NCI-H510A (cell line): ENCODE data around the gene GZF1.

ENCODE experiments used
- DNase-seq: peaks from one replicate; lab custom pipeline; 2025; lab: John Stamatoyannopoulos, UW

GZF1 gene

DNA sequence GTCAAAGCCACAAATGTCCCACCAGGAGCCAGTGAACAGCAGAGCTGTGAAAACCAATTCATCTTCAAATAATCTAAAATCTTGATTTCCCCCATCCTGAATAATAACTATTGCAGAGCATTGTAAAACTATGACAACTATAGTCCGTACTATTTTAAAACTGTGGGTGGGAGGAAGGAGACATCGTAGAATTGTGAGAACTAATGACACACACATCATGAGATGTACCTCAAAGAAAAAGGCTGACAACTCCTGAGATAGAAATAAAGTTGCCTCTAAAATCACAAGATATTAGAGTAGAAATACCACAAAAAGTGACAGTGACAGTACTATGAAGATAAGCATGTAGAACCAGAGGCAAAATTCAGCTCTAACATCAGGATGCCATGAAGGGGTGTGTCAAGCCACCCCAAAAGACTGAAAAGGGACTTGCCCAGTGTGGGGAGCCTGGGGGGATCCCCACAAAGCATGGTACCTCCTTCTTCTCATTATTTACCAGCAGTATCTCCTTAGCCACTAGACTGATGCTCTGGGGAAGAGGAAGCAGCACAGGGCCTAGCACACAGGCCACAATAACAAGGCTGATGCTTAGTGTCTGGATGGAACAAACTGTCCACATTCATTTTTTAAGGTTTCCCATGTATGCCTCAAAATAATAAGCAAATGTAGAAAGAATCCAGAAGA lies 45.9 kb downstream of the GZF1 start:
- no peak for DNase-seq

DNA sequence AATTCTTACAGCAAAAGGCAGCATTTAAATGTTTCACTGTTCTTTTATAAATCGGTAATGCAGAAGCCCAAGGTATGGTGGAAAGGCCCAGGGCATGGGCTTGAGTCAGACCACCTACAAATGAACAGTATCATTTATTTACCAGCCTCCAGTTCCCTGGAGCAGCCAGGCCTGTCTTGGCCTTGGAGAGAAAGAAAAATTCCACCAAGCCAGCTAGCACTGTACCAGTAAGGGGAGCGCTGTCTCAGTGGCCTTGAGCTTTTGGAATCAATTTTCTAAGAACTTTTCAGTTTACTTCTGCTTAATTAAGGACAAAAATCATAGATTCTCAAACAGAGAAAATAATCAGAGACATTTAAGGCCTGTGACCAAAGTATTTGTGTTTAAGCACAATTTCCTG lies 47.0 kb downstream of the GZF1 start:
- no peak for DNase-seq

DNA sequence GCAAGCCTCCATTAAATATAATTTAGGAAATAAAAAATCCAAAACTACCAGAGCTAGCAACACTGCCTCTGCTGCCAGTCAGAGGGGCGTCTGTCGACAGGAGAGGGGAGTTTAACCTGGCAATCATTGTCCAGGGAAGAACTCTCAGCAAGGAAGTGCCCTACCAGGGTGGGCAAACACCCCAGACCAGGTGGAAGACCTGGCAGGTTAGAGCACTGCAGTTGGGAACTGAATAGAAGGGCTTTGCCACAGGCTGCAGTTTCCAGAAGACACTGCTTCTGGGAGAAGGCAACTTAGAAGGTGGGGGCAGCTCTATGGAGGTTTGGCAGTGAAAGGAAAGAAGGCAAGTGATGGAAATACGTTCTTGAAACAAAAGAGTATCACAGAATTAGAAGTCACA lies 47.8 kb downstream of the GZF1 start:
- no peak for DNase-seq

DNA sequence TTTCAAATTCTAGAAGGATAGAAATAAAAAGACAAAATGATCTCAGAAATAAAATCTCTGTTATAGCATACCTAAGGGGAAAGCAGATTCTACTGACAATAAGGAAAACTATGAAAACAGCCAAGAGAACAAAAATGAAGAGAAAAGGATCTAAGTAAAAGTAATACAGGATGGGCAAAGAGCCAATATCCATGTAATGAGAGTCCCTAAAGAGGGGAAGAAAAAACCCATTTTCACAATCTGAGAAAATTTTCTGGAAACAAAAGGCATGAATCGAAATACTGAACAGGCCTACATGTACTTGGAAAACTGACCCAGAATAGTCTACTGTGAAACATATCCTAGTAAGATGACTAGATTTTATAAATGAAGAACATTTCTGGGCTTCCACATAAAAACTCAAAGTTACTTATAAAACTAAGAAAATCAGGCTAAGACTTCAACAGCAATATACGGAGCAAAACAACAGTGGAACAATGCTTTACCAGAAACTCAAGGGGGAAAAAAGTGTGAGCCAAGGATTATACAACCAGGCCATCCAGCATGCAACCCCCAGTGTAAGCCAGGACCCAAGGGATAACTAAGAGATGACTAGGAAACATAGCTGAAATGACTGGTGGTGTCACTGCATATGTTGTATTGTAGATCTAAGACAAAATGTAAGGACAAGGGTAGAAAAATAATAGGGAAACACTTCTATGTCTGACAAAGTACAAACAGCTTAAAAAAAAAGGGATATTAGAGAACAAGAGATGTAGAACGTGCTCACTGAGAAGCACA lies 49.1 kb downstream of the GZF1 start:
- no peak for DNase-seq

DNA sequence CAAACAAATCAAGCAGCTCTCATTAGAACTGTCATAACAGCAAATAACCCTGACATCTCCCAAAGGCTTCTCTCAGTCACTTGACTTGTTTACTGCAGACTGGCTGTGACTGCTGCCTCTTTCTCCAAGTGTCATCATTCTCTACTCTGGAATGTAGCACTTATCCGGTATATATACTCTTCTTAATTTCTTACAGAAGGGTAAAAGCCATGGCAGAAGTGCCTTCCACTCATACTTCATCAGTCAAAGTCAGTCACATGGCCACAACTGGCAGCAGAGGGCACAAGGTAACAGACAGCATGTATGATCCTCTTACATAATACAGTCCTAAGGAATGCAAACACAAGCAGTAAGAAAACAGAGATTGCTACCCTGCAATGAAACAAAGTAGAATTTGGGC lies 50.0 kb downstream of the GZF1 start:
- no peak for DNase-seq

DNA sequence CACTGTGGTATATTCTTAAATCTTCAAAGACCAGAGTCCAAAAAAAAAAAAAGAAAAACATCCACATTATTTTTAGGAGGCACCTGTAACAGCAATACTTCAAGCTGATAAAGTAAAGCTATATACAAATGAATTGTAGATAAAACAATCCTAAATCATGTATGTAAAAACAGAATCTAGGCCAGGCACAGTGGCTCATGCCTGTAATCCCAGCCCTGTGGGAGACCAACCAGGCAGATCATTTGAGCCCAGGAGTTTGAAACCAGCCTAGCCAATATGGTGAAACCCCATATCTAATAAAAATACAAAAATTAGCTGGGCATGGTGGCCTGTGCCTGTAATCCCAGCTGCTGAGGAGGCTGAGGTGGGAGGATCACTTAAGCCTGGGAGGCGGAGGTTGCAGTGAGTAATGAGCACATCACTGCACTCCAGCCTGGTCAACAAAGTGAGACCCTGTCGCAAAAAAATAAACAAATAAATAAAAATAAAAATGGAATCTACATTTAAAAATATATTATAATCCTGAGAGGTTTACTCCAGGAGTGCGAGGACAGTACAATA lies 52.0 kb downstream of the GZF1 start:
- DNase-seq = no peak

DNA sequence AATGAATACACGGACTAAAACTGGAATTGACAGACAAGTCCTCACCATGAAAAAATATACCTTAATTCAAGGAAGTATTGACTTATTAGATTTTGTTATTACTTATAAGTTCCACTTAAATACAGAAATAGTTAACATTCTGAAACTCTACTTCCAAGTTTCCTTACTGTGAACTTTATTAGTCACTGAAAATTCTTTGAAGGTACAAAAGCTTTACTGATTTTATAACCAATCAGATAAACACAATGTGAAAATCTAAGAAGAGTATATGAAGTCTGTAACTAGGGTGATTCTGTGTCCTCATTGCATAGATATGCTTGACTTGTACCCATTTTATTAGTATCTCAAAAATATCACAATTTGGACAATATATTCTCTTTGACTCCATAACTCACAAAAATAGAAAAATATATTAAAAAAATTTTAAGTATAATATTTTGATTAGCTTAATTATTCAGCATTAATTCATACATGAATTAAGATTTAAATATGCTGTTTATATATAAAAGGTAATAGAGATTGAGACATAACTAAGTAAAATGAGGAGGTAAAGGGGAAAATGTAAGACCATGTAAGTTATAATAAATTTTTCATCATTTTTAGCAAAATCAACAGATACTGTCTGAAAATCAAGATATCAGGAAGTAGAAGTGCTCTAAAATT lies 52.7 kb downstream of the GZF1 start:
- DNase-seq = no peak

DNA sequence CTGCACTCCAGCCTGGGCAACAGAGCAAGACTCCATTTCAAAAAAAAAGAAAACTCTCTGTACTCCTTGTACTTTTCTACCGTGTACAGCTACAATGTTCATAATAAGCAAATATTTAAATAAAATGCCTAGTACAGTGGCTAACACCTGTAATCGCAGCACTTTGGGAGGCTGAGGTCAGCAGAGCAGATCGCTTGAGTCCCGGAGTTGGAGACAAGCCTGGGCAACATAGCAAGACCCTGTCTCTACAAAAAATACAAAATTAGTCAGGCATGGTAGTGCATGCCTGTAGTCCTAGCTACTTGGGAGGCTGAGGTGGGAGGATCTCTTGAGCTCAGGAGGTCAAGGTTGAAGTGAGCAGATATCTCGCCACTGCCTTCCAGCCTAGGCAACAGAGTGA lies 53.6 kb downstream of the GZF1 start:
- DNase-seq = no peak

DNA sequence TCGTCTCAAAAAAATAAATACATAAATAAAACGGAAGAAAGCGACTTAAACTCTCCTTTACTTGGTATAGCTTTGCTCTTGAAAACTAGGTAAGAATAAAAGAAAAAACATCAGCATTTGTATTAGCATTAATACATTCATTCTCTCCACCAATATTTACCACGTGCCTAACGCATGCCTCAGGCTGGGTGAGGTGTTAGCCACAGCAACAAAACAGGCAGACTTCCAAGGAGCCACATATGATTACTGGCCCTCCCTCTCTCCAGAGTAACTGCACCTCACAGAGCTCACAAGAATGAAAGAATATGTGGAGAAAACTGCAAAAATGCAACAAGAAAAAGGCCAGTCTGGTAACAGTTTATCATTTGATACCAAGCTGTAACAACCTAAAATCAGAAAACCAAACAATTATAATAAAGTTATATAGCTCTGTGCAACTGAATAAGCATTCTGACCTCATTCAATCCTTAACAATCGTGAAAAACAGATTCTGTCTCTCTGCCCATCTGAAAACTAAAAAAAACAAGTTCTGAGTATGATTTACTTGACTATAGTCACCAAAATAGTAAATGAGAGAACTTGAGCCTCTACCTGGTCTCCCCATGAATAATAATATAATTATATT lies 54.1 kb downstream of the GZF1 start:
- DNase-seq = no peak

DNA sequence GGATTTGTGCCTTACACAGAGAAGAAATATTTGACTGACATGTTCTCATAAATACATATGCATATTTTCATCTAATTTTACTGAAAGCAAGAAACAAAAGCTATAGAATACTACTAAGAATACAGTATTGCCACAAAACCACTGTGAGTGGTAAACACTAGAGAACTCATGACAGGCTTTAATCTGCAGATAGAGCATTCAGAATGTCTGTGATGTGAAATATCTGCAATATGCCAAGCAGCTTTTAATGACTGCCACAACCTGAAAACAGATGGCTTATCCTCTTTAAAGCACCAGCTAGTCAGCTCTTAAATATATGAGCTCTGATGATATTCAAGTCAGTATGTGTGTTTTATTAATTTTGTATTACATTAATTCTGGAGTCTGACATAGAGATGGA lies 55.9 kb downstream of the GZF1 start:
- no peak for DNase-seq

DNA sequence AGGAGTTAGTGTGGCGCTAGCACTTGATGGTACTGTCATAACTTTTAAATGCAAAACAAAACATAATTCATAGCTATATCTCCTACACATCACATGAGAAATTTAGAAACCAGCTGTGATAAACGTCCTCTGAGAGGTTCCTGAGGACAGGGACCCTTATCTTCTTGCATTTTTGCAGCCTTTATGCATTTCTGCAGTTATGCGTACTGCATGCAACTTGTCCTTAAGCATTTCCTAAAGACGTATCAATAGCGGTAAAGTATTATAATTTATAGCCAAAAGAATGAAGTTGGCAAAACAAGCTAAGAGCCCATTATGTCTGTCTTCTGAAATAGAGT lies 57.6 kb downstream of the GZF1 start:
- DNase-seq = no peak

DNA sequence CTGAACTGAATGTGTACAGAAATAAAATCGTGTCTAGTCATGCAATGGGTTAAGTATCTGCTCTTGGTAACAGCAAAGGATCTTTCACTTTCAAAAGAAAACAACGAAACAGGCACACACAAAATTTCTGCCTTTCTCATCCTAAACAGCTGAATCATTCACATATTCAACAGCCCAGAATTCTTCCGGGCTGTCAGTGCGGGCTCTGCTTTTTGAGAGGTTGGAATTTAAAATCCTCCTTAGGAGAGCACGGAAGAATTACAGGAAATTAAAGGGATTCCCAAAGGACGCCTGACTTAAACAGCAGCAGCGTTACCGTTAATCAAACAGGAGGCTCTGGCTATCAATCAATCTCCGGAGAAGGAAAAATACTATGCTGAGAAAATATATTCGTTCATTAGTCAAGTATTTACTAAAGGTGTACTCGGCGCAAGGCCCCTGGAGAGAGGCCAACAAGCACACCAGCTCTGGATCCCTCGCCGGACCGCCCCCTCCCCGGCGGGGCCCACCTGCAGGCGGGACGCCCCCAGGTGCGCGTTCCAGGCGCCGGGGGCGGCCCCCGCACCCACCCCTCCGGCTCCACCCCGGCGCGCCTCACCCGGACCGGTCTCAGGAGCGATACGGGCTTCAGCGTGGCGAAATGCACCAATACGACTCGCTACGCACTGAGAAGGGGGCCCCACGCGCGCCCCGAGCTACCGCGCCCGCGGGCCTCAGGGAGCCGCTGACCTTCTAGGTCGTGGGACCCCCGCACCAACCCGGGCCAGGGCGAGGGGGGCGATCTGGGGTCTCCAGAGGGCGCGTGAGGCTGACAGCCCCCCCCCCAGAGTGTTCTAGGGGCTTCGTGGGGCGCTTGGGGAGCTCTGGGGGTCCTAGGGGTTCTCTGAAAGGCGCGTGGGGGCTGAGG lies 58.3 kb downstream of the GZF1 start:
- DNase-seq = peak; percentile 24

DNA sequence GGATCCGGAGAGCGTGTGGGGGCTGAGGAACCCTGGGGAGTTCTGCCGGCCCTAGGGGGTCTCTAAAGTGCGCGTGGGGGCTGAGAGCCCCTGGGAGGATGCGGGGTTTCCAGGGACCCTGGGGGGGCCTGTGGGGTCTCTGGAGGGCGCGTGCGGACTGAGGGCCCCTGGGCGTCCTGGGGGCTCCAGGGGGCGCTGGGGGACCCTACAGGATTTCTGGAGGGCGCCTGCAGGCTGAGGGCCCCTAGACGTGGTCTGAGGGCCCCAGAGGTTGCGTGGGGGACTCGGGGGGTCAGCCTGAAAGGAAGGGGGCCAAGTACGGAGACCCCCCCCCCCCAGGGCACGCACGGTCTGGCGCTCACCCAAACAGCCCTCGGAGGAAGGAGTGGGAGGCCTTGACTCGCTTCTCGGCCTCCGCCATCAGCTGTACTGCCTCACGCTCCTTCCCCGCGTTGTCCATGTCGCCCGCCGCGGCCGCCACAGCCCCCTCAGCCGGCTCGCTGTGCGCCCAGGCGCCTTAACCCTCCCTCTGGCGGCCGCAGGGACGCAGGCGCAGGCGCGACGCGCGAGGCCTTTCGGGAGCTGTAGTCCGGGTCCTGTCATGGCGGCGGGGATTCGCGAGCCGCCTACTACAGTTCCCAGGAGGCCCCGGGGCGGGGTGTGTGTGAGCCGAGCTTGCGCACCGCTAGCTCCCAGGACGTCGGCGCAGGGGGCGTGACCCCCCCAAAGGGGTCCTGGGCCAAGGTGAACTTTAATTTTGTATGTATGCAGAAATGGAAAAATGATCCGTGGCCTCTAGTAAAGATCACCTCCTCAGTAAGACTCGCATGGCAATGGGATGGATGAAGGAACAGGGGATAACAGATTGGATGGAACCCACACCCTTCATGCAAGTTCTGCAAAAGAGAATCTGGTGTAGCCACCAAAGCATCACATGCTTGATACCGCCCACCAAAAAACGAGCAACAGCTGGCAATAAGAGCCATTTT lies 59.3 kb downstream of the GZF1 start, which contains the start of gene NAPB:
Gene NAPB, minus strand, starts transcription at position 546 of the 989 bp plus-strand sequence. Its CDS starts 86 bp downstream, at position 460.
- DNase-seq = peak; percentile 98
